CD4-positive, alpha-beta T cell treated with Interleukin-17A for 1 hour (primary cell): ENCODE results near the gene SPTBN1.

Experiments used
- DNase-seq: peaks from one replicate; pipeline ENCODE4 v3.0.0-alpha.2; 2020

The SPTBN1 gene

DNA sequence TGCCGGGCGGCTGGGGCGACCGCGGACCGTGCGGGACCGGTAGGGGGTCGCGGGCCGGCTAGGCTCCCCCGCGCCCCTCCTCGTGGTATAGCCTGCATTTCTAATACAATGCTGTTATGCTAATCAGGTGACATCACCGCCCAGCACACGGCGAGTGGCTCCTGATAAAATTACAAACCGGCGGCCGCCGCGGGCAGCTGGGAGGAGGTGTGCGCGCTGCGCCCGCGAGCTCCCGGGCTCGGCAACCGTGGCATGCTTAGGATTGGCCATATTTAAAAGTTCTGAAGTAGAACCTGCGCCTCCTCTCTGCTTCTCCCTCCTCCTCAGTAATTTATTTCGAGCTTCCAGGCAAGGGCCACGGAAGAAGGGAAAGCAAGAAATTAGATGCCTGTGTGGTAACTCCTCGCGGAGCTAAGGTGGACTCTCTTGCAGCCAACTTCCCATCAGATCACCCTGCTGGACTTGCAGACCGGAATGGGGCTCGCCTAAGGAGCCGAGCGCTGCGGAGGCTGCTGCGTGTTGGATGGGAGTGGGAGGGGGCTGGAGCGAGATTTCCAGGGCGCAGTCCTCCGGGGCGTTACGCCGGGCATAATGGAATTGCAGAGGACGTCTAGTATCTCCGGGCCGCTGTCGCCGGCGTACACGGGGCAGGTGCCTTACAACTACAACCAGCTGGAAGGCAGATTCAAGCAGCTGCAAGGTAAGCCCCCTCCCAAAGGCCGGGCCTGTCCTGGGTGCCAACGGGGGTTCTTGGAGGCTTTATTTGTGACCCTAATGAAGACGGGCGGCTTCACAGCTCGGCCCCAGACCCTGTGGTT, 102.3 kb downstream of the SPTBN1 start:
- peak; percentile 78 for DNase-seq

GRCh38 chr2:54559006-54559445, 102.9 kb downstream of the SPTBN1 start:
- DNase-seq = no peak

DNA sequence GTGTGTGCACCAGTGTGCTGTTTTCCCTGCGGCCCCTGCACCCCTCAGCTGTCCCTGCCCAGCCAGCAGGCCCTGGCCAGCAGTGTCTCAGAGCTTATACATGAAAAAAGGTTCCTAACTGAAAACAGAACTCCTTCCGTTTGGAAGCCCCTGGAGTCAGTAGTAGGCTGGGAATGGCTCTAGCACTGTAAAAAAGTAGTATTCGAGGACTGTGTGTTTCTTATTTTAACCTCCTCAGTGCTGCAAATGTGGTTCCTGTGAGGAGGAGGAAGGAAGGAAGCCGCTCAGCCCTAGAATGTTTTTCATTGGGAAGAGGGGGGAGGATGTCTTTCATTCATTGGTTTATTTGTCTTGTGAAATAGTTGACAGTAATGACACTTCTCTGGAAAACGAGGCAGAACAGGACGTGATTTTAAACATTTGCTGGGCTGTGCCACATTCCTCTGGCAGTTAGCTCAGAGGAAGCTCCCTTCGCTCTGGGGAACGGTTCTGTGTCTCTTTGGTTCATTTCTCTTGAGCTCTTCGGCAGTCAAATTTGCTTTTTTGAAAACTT, 103.5 kb downstream of the SPTBN1 start:
- no peak for DNase-seq

GRCh38 chr2:54560146-54560881, 104.2 kb downstream of the SPTBN1 start:
- peak; percentile 70 for DNase-seq

DNA sequence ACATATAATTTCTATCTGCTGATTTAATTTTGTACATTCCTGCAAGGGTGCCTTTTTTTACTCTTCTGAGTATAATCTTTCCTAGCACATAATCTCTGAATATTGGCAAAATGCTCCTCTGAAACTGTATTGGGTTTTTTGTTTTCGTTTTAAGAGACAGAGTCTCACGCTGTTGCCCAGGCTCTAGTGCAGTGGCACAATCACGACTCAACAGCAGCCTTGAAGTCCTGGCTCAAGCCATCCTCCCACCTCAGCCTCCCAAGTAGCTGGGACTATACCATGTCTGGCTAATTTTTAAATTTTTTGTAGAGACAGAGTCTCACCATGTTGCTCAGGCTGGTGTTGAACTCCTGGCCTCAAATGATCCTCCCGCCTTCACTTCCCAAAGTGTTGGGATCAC, 104.9 kb downstream of the SPTBN1 start:
- no peak for DNase-seq

DNA sequence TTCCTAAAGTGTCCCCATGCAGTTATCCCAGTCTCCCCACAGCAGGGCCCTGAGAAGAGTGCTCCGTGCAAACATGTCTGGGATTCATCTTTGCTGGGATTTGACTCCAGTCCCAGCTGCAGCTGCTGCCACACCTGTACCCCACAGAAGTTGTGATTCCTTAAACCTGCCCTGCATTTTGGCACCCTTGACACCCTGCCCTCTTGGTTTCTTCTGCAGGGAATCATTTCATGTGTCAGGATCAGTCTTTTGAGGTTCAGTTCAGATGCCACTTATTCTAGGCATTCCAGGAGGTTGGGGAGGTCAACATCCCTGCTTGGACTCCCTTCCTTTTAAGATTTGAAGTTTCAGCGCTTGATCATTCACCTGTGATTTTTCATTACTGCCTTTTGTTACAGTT, 108.3 kb downstream of the SPTBN1 start:
- no peak for DNase-seq

DNA sequence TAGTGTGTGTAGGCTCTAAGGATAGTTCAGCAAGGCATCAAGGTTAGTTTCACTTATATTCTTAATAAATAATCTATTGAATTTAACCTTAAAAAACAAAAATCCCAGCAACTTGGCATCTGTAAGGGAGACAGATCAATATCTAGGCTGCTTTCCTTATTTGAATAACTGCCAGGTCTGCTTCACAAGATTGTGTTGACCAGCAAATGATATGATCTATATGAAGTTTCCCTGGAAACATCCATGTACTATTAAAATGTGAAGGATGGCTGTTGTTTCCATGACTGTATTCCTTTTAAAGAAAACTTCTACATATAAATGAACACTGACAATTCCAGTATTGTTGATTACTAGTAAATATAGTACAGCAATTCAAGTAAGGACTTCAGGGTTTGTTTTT, 109.4 kb downstream of the SPTBN1 start:
- no peak for DNase-seq

DNA sequence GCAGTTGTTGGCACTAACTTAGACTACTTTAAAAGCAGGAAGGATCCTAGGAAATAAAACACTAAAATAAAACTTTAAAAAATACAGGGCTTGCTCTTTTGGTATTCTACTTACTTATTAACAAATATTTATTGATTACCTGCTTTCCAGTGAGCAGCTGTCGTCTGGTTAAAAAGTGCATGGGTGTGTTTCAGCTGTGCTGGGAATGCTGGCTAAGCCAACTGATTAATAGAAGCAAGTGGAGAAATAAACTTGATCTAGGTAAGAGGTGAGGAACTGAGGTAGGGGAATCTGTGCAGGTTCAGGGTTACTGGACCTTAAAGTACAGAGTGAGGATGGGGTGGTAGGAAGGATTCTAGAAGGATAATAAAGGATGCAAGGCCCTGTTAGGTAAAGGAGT, 110.8 kb downstream of the SPTBN1 start:
- no peak for DNase-seq

DNA sequence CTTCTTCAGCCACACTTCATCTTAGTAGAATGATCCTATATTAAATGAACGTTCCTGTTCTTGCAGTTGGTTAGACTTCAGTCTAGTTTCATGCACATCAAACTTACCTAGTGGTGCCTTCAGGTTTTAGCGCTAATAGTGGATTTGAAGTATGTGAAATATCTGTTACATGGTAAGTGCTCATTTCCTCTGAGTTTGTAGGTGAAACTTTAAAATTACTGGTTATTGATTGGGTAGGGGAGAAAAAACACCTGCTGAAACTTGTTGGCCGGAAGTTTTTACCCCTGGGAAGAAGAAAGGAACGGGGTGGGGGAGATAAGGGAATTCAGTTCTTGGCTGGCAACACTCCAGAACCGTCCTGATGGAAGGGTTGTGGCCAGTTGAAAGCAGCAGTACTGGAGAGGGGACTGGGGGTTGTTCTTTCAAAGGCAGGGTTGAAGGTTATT, 112.8 kb downstream of the SPTBN1 start:
- peak; percentile 46 for DNase-seq

DNA sequence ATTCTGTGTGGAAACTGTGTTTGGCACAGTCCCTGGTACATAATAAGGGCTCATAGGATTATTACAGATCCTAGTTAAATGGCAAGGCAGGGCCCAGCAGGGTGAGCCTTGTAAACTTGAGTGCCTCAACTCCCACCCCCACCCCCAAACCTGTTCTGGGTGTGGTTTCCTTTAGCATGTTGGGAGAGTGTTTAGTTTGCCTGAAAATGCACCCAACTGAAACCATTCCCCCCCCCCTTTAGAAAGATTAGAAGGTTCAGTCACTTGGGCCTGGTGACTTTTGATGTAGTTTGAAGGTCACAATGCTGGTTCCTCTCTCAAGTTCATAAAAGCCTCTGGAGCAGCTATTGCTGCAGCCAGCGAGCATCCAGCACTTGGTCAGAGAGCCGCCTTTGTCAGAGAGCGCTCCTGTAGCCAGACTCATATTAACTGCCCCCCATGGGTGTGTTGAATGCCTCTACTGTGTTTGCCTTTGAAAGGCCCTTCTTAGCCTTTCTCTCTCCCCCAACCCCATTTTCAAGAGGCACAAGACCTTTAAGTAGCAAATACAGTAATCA, 113.7 kb downstream of the SPTBN1 start:
- peak; percentile 60 for DNase-seq

DNA sequence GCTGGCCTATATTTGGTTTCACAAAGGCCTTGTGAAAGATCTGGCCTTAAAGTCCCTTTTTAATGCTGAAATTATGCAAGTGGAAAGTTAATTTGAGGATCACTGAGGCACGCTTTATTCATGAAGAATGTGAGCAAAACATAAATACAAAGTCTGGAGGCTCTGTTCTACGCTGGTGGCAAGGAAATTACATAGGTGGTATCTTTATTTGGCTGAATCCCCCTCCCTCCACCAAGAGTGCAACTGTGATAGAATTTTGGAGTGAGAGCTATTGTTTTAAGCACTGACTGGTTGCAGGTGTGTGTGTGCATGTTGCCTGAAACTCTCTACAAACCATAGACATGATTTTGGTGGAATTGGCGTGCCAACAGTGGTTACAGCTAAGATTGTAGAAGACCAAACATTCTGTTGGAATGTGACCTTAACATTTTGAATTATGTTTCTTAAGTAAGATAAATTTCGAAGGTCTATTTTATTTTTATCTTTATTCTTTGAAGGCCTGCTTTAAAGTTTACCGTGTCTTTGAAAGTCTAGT, 114.3 kb downstream of the SPTBN1 start:
- DNase-seq = no peak

- DNase-seq = peak; percentile 77
Observed at GRCh38 chr2:54570925-54571694, 115.0 kb downstream of the SPTBN1 start.

GRCh38 chr2:54572262-54572635, 116.1 kb downstream of the SPTBN1 start:
- DNase-seq = peak; percentile 74

DNA sequence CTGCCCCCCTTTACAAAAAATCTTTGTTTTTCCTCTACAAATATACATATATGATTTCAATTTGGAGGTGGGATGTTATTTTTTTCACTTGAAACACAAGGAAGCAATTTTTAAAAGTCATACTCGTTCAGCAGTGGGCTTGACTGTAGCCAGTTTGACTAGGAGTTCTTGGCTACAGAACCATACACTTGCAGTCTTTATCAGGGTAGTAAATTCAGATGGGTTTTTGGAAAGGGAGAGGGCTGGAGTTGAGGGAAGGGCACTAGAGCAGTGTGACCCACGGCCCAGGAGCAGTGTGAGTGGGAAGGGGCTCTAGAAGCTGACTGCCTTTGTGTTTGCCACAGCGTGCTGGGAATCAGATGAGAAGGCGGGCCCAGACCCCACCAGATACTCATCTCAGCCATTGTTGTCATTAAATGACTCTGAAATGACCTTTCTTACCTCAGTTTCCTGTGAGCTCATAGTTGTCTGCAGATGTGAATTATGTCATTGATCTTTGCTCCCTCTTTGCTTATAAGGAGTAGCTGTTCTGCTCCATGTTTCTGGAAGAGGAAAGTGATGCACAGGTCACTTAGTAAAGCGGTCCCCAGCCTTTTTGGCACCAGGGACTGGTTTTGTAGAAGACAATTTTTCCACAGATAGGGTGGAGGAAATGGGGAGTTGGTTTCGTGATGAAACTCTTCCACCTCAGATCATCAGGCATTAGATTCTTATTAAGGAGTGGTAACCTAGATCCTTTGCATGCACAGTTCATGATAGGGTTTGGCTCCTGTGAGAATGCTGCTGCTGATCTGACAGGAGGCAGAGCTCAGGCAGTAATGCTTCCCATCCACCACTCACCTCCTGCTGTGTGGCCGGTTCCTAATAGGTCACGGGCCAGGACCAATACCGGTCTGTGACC, 116.8 kb downstream of the SPTBN1 start:
- DNase-seq = peak; percentile 72

DNA sequence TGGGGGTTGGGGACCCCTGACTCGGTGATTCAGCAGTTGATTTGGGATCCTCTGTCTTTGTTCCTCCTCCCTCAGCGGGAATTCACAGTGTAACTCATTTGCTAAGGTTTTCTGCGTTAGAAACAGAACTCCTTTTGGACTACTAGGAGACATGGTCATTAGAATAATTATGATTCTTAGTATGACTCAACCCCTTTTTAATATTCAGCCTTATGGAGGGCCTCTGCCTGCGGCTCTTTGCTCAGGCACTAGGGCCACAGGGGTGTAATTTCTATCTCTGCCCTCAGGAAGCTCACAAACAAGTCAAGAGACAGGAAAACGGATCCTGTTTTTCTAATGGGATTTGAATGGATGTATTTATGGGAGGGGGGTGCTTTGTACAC, 117.4 kb downstream of the SPTBN1 start:
- DNase-seq = no peak

- DNase-seq = peak; percentile 89
Observed at GRCh38 chr2:54574107-54574859, 118.2 kb downstream of the SPTBN1 start.

DNA sequence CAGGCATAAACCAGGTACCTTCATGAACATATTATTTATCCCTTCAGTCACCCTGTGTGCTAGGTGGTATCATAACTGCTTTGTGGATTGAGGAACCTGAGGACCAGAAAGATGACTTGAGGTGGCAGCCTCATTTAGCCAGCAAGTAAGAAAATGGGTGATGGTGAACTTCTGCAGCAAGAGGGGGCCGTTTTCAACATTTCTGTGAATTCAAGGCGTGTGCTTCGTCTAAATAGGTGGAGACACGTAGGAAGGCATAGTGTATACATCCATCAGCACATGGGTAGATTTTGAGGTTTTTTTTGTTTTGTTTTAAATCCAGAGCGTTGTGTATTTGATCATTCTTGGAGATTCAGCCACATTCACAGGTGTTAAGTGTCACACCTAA, 118.7 kb downstream of the SPTBN1 start:
- no peak for DNase-seq

GRCh38 chr2:54575379-54575888, 119.3 kb downstream of the SPTBN1 start:
- no peak for DNase-seq

GRCh38 chr2:54577035-54577434, 120.9 kb downstream of the SPTBN1 start:
- no peak for DNase-seq

GRCh38 chr2:54577944-54578647, 122.0 kb downstream of the SPTBN1 start:
- no peak for DNase-seq
